Stromal cell of bone marrow (primary cell): Measurements from ENCODE around the gene FAM114A1.

Source experiments
- DNase-seq: peaks from one replicate; pipeline ENCODE4 v3.0.0-alpha.2; 2012; ENCODE audit warnings: low read depth

The FAM114A1 gene

DNA sequence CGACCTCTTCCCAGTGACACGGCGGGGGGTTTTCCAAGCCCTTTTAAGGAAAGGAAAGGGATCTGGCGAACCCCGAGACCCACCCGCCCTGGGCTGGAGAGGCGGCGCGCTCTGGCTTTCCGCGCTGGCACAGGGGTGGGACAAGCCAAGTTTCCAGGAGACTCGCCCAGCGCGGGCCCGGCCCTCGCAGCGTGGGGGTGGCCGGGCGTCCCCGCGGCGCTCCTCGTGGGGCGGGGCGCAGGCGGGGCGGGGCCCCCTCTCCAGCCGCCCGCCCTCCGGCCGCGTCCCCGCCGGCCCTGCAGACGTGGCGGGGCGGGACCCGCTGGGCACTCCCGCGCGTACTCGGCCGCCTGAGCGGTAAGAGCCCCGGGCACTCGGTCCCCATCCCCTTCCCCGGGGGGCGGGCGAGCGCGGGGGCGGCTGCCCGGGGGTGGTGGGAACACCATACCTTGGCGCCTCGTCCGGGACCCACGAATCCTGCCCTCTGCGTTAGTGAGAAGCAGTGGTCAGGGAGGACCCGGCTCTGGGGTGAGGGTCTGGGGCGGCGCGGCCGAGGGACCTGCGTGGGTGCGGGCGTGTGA lies at the start of gene FAM114A1:
Gene FAM114A1 (plus strand): TSS at position 329 of the 581 bp plus-strand sequence. CDS start 10,273 bp downstream, outside the sequence.
- DNase-seq: peak; percentile 77

DNA sequence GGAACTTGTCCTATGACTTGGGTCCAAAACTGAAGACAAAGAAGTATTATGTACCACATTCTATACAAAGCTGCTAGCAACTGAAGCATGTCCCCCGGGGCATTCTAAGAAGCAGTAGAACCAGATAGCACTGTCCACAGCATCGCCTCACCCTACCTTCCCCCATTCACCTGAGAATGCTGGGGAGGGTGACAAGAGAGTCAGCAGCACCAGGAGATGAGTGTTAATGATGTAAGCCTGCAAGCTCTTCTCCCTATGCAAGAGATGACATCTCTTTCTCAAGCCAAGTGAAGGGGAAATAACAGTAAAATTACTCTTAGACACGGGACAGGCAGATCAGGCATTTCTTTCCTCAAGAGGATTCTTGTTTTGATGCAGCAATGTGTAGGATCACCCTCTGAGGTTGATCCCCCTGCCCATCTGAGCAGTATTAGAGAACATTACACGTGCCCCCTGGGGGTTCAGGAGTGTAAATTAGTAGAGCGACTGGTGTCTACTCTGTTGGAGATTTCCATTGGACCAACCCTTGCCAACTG lies 49.1 kb upstream of the FAM114A1 start:
- no peak for DNase-seq

DNA sequence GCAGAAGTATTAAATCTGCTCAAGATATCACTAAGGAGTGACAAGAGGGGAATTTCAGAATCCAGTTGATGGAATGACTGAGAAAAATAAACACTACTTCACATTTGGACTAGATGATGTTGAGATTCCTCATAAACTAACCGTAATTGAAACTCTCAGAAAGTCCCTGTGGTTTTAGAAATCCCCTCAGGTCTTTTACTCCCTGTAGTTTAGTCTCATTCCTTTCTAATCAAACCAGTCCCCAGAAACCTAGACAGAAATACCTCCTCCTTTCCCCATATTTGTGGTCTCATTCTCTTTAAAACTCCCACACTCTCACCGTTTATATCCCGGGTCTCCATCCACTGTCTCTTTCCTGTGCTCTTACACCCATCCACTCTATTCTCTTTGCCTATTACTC lies 48.0 kb upstream of the FAM114A1 start:
- no peak for DNase-seq

DNA sequence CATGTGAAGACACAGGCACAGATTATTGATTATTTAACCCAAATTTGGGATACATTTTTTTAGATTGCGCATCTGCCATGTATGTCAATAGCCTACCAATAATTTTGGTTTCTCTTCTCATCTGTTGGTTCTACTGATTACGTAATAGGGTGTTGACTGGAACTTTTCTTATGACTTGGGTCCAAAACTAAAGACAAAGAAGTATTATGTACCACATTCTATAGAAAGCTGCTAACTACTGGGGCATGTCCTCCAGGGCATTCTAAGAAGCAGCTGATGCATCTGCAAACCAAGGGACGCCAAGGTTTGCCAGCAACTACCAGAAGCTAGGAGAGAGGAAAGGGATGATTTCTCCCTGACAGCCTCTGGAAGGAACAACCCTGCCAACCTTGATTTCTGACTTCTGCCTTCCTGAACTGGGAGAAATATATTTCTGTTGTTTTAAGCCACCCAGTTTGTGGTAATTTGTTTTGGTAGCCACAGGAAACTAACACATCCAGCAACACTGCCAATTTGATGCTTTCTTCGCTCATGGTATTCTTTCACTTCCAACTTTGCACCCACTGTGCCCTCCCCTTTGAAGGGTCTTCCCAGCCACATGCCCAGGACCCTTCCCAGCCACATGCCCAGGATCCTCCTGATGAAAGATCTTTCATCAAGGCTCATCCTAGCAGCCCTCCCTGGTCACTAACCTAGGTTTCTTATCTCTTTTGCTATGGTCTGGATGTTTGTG lies 47.1 kb upstream of the FAM114A1 start:
- DNase-seq: no peak

DNA sequence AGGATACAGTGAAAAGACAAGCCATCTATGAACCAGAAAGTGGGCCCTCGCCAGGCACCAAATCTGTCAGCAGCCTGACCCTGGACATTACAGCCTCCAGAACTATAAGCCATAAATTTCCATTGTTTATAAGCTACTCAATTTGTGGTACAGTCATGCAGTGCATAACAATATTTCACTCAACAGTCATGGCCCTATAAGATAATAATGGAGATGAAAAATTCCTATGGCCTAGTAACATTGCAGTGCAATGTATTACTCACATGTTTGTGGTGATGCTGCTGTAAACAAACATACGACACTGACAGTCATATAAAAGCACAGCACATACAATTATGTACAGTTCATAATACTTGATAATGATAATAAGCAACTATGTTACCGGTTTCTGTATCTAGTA lies 45.9 kb upstream of the FAM114A1 start:
- DNase-seq: no peak

DNA sequence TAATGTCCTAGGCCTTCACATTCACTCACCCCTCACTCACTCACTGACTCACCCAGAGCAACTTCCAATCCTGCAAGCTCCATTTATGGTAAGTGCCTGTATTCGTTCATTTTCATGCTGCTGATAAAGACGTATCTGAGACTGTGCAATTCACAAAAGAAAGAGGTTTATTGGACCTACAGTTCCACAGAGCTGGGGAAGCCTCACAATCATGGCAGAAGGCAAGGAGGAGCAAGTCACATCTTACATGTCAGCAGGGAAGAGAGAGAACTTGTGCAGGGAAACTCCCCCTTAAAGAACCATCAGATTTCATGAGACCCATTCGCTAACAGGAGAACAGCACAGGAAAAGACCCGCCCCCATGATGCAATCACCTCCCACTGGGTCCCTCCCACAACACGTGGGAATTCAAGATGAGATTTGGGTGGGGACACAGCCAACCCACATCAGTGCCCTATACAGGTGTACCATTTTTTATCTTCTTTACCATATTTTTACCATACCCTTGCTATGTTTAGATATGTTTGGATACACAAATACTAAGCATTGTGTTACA lies 44.8 kb upstream of the FAM114A1 start:
- DNase-seq: no peak

DNA sequence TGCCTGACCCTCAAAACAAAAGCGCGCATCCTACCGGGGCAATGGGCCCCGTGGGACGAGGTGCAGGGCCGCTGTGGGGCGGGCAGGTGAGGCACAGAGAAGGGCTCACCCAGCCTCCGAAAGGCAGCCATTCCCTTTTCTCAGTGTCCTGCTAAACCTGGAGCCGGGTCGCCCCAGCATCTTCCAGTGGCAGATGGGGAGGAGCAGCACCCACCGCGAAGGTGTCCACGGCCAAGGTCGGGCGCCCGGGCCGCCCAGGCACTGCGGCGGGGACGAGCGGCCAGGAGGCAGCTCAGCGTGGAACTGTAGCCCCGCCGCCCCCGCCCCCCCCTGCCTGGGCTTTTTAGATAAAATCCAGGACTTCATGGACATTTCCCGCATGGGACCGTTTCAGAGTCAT lies 43.8 kb upstream of the FAM114A1 start:
- no peak for DNase-seq

DNA sequence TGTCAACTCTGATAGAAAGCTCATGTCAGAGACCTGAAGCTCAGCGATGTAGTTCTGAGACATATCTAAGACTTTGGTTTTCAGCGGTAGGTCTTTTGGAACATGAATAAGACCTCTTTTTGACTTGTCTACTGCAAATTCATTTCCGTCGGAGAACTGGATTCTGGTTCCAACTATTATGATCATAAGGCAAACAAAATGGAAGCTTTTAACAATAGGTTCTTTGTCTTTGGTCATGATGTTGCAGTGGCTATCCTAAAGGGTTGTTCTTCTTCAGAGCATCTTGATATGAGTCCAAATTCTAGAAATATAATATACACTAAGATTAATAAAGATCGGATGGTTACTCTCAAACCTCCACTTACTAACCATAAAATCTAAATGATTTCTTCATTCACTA lies 38.4 kb upstream of the FAM114A1 start:
- DNase-seq: no peak

DNA sequence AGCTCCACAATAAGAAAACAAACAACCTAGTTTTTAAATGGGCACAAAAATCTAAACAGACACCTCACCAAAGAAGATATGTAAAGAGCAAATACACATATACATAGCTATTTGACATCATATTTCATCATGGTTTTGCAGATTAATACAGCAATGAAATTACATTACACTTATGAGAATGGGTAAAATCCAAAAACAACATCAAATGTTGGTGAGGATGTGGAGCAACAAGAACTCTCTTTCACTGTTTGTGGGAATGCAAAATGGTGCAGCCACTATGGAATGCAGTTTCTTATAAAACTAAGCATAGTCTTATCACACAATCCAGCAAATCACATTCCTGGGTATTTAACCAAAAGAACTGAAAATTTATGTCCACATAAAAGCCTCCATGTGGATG lies 36.0 kb upstream of the FAM114A1 start:
- no peak for DNase-seq

GRCh38 chr4:38832206-38832605 lies 35.4 kb upstream of the FAM114A1 start:
- DNase-seq: no peak

DNA sequence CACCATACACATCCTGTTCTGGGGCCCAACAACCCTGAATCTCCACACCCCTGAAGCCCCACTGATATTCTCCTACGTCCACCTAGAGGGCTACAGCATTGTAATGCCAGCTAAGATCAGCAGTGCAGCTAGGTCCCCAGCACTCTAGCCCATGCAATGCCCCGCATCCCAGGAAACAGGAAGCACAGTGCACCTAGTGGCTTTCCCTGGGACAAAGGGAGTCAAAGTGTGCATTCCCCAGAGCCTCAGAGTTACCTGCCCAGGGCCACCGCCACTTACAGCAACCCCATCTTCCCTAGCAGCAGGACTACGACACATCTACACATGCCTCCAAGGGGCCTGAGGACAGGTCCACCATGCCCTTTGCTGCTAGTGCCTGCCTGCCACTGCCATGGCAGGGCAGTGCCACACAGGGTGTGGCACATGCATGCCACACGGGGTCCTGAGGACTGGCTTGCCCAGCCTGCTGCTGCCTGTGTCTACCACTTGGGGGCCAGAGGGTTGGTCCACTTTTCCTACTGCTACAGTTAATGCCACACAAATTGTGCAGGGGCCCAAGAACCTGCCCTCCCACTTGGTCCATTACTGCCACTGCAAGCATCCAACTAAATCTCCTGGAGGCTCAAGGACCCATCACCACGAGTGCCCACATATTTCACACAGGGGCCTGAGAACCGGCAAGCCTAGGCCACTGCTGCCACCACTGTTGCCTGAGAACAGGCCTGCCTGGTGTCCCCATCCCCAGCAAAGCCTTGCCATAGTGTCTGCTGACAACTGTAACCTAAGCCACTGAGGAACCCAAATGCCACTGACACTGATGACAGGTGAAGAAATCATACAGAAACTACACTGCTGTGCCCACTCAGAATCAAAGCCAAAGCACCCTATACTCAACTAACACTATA lies 34.7 kb upstream of the FAM114A1 start:
- no peak for DNase-seq

- DNase-seq: no peak
Measured at GRCh38 chr4:38834570-38834969, 33.0 kb upstream of the FAM114A1 start.

DNA sequence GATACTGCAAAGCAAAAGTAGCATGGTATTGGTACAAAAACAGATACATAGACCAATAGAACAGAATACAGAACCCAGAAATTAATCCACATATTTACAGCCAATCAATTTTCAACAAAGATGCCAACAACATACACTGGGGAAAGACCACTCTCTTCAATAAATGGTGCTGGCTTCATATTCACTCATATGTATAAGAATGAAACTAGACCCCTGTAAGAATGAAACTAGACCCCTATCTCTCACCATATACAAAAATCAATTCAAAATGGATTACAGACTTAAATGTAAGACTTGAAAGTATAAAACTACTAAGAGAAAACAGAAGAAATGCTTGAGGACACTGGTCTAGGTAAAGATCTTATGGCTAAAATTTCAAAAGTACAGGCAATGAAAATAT lies 30.3 kb upstream of the FAM114A1 start:
- no peak for DNase-seq

GRCh38 chr4:38837849-38838248 lies 29.8 kb upstream of the FAM114A1 start:
- DNase-seq: no peak

DNA sequence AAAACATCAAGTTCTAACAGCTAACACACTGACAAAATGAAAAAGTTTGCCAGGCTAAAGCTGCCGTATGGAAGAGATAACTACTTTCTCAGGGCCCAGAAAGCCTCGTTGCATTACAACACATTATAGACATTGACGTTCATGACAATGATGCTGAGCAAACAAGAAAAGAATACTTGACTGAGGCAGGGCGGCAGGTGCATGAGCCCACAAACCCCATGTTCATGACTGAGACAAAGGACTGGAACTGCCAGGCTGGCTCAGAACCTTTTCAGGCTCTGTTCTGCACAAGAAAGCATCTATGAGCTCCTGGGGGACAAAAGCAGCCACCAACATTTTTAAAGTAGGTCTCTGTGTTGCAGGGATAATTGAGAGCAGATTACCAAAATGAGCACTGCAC lies 24.6 kb upstream of the FAM114A1 start:
- DNase-seq: no peak

GRCh38 chr4:38846015-38846414 lies 21.6 kb upstream of the FAM114A1 start:
- no peak for DNase-seq

DNA sequence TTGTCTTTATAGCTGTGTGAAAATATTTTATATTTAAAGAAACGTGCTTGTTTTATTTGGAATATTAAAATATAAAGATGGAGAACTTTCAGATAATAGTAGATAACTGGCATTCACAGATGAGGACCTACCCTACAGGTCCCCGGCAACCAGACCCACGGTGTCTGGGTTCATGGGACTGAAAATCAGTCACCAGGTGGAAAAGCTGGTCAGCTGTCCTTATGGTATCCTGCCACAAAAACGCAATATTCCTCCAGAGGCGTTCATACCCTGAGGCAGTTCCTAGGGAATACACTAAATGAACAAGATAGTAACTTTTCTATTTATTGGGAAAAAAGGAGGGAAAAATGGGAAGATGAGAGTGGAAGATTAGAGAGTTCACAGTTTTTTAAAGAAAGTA lies 12.1 kb upstream of the FAM114A1 start:
- no peak for DNase-seq

- DNase-seq: no peak
Measured at GRCh38 chr4:38856046-38856445, 11.6 kb upstream of the FAM114A1 start.

- DNase-seq: no peak
Measured at GRCh38 chr4:38856524-38857337, 10.9 kb upstream of the FAM114A1 start, which contains the start of gene TLR6. TLR6 (minus strand) TSS chr4:38856817; CDS start chr4:38829473, 27,344 bp downstream.

- DNase-seq: peak; percentile 81
Measured at GRCh38 chr4:38857354-38858096, 10.1 kb upstream of the FAM114A1 start.

- DNase-seq: no peak
Measured at GRCh38 chr4:38858097-38858420, 9.5 kb upstream of the FAM114A1 start.
